Measurements from ENCODE around the gene SOS1.
"Not testable (repeated sequence)": the region's sequence is repeated elsewhere in the genome, so short reads cannot be mapped to it uniquely, and the experiment has no call there.

Gene SOS1

DNA sequence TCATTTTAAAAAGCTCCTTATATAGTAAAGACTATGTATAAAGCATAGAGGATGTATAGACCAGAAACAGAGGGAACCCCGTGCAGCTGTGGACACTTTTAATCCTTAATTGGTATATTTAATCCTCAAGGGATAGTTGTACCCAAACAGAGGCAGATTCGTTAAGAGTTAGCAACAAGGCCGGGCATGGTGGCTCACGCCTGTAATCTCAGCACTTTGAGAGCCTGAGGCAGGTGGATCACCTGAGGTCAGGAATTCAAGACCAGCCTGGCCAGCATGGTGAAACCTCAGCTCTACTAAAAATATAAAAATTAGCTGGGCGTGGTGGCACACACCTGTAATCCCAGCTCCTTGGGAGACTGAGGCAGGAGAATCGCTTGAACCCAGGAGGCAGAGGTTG is 184.3 kb downstream of the SOS1 start:
- in situ Hi-C loops (cut with MboI; ENCODE audit: low sequenced_read_pairs): not testable (repeated sequence)

DNA sequence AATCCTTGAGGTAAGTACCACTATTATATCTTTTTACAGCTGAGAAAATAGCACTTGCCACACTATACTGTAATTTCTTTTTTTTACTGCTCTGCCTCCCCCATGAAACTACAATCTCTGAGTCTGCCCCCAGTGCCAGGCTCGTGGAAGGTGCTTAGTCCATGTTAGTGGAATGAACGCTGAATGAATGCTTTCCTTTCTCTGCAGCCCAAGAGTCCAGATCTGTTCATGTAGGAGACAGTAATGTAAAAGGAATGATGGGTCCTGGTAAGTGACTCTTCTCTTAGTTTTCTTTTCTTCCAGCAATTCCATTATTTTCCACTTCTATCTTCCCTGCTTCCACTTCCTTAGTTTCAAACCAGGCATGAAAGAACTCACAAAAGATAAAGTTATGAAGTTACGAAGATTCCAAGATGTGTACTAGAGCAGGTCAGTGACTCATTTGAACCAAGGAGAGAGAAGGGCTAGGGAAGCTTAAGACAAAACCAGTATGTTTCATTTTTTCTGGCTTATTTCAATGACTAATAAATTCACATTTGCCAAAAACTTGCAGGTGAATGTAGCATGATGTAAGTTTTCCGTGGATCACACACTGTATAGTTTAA is 185.2 kb downstream of the SOS1 start:
- in situ Hi-C loops (cut with MboI; ENCODE audit: low sequenced_read_pairs): no loop called here

DNA sequence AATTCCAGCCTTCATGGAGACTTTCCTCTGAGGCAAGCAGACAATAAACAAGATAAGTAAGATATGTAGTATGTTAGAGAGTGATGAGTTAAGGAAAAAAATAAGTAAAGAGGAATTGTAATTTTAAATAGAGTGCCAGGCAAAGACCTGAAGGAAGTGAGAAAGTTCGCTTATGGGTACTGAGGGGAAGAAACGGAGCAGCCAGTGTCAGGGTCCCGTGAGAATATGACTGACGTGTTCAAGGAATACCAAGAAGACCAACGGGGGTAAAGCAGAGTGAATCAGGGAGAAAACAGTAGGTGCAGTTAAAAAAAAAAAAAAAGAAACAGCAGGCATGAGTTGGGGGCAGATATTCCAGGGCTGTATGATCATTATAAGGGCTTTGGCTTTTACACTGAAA is 186.1 kb downstream of the SOS1 start:
- in situ Hi-C loops (cut with MboI; ENCODE audit: low sequenced_read_pairs): no loop called here

DNA sequence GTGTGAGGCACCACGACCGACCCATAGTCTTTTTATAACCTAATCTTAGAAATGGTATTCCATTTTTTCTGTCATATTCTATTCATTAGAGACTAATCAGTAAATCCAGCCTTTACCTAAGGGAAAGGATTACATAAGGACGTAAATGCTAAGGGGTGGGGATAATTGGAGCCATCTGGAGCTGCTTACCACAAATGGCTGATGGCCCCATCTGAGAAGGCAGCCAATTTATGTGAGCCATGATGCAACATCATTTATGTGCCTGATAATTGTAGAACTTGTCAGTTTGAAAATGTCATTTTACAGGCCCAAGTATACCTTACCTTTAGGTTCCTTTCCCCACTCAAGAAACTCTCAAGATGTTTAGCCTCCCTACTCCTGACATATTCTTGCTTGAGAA is 187.2 kb downstream of the SOS1 start:
- in situ Hi-C loops (cut with MboI; ENCODE audit: low sequenced_read_pairs): no loop called here

DNA sequence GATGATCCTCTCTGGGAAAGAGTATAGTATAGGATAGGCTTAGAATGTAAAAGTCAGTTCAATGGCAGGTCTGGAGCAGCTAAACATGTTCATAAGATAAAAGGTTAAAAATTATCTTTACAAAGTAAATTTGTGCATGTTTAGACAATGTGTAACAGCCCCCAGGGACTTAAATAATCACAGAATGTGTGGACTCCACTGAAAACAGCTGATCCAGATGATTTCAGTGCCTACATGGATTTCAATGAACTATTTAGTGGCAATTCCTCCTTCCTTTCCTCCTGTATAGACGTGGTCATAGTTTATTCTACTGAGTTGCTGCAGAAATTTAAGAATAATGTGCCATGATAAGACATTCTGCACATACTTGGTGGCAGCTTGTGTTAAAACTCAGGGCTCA is 188.3 kb downstream of the SOS1 start:
- in situ Hi-C loops (cut with MboI; ENCODE audit: low sequenced_read_pairs): no loop called here

All from HL-60/S4 treated with phorbol 12-myristate 13-acetate at 8.2 ng/mL for 4 days and 3 days (cell line).